ENCODE measurements around the gene IL1A. TPM values are rescaled to one million over a fixed set of nuclear protein-coding genes. Genes with fewer than 3 reads are reported as not detected.

Gene IL1A
- total RNA-seq, 4 donors from 2014 or later, result 0.40 TPM; not detected in 3

DNA sequence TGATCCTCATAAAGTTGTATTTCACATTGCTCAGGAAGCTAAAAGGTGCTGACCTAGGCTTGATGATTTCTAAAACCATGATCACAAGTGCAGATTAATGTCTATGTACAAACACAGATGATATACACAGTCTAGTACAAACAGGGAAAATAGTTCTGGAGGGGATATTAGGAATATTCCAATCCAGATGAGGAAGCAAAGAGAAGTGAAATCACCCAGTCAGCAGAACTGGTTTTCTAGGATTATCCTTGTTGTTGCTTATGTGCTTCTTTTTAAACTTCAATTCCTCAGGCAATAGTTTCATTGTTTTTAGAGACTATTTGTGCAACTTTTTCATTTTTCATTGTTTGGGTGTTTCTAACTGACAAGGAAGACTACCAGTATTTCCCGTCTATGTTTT, 4.7 kb downstream of the IL1A start:
- Histone ChIP-seq H3K27me3 (no peaks in the 10 kb centered on the region), H3K4me3 (replicated peaks in 1 of 3) (no peak overlapping the region), H3K9me3 (no peaks in the 10 kb centered on the region), H3K4me1 (no peaks in the 10 kb centered on the region), H3K36me3 (no peaks in the 10 kb centered on the region), H3K27ac (no peak overlapping the region)
- intact Hi-C loops (cut with DNase I), result no loop called here
- 85 to 92% methylated on average over 1 of the region's 1 CpG for WGBS, 2 donors
- no peak for DNase-seq
- TF ChIP-seq, protein P1, sequence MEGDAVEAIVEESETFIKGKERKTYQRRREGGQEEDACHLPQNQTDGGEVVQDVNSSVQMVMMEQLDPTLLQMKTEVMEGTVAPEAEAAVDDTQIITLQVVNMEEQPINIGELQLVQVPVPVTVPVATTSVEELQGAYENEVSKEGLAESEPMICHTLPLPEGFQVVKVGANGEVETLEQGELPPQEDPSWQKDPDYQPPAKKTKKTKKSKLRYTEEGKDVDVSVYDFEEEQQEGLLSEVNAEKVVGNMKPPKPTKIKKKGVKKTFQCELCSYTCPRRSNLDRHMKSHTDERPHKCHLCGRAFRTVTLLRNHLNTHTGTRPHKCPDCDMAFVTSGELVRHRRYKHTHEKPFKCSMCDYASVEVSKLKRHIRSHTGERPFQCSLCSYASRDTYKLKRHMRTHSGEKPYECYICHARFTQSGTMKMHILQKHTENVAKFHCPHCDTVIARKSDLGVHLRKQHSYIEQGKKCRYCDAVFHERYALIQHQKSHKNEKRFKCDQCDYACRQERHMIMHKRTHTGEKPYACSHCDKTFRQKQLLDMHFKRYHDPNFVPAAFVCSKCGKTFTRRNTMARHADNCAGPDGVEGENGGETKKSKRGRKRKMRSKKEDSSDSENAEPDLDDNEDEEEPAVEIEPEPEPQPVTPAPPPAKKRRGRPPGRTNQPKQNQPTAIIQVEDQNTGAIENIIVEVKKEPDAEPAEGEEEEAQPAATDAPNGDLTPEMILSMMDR (IDR thresholded peaks at IDR 0.05), result no peak
- no peak for TF ChIP-seq POLR2A (IDR thresholded peaks at IDR 0.05)

DNA sequence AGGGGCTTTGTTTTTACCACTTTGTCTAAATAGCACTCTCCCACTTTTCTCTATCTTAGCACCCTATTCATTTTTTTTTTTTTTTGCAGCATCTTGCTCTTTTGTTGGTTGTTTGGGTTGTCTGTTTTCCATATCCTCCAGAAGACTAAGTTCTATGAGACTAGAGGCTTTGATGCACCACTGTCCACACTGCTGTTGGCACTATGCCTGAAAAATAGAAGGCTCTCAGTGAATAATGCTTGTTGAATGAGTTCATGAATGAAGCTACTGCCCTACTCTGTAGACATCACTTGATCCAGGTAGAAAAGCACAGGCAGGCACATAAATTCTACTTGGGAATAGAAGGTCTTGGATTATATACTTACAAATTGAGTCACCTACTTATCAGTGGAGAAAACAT, 7.3 kb downstream of the IL1A start:
- DNase-seq, result no peak
- H3K36me3 ChIP-seq, result no peaks in the 10 kb centered on the region
- intact Hi-C loops (cut with DNase I), result no loop called here

DNA sequence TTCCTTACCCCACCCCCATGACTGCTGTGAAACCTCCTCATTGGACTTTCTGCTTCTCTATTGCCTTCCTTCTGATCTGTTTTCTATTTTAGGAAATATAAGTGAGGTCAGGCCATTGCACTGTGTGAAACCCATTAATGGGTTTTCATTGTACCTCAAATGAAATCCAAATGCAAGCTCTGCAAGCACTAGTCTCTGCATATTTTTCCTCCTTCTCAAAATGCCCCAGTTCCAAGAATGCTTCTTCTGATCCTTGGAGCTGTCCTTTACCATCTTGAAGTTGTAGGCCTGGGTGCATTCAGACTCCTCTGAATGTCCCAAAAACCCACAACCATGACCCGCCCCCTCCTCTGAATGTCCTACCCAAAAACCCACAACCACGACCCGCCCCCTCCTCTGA, 8.2 kb downstream of the IL1A start:
- H3K27ac ChIP-seq, result no peak overlapping the region
- intact Hi-C loops (cut with DNase I), result no loop called here

More for the DNA sequence above, 7.3 kb downstream of the IL1A start:
- Histone ChIP-seq H3K27me3 (no peaks in the 10 kb centered on the region), H3K9me3 (no peaks in the 10 kb centered on the region), H3K4me1 (no peaks in the 10 kb centered on the region), H3K4me3 (replicated peaks in 1 of 3) (no peak overlapping the region), H3K27ac (no peak overlapping the region)
- TF ChIP-seq, protein P1 (IDR thresholded peaks at IDR 0.05), result no peak
- TF ChIP-seq POLR2A (IDR thresholded peaks at IDR 0.05), result no peak

DNA sequence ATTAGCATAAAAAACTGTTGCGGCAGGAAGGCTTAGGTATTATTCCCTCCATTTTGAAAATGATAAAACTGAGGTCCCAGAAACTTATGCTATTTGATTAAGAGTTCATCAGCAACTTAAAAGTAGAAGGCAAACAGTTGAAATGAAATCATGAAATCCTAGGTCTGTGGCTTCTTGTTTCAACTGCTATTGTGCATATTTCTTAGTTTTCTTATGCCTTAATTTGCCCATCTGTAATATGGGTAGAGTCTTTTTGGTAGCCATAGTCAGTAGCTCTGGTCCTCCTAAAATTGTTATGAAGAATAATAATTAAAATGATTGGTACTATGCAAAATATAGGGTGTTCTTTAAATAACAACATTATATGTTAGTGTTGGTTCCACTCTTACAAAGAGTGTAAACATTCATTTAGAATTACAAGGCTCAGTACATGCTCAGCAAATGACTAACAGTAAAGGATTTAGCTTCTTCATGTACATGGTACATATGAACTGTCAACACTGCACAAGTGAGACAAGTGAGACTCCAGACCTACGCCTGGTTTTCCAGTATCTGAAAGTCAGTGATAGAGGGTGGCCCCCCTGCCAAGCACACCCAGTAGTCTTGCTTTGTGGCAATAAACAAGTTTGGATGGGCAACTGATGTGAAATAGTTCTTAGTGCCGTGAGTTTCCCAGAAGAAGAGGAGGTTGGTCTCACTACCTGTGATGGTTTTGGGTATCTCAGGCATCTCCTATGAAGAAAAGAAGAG, 9.6 kb downstream of the IL1A start:
- WGBS, 2 donors, result 96 to 100% methylated on average over 3 of the region's 3 CpGs
- no peak for DNase-seq
- Histone ChIP-seq H3K9me3 (no peaks in the 10 kb centered on the region), H3K4me3 (replicated peaks in 1 of 3) (no peak overlapping the region), H3K4me1 (no peaks in the 10 kb centered on the region), H3K36me3 (no peaks in the 10 kb centered on the region), H3K27ac (no peak overlapping the region), H3K27me3 (no peaks in the 10 kb centered on the region)
- TF ChIP-seq, protein P1 (IDR thresholded peaks at IDR 0.05), result no peak
- no peak for TF ChIP-seq POLR2A (IDR thresholded peaks at IDR 0.05)
- intact Hi-C loops (cut with DNase I), result no loop called here

More for the DNA sequence above, 8.2 kb downstream of the IL1A start:
- no peak for DNase-seq
- no peak overlapping the region for H3K4me3 ChIP-seq (replicated peaks in 1 of 3)
- H3K27me3 ChIP-seq, result no peaks in the 10 kb centered on the region
- no peaks in the 10 kb centered on the region for H3K9me3 ChIP-seq
- 97 to 100% methylated on average over 2 to 3 of the region's 3 CpGs for WGBS, 2 donors
- H3K4me1 ChIP-seq, result no peaks in the 10 kb centered on the region
- H3K36me3 ChIP-seq, result no peaks in the 10 kb centered on the region
- no peak for TF ChIP-seq POLR2A (IDR thresholded peaks at IDR 0.05)
- TF ChIP-seq, protein P1 (IDR thresholded peaks at IDR 0.05), result no peak

DNA sequence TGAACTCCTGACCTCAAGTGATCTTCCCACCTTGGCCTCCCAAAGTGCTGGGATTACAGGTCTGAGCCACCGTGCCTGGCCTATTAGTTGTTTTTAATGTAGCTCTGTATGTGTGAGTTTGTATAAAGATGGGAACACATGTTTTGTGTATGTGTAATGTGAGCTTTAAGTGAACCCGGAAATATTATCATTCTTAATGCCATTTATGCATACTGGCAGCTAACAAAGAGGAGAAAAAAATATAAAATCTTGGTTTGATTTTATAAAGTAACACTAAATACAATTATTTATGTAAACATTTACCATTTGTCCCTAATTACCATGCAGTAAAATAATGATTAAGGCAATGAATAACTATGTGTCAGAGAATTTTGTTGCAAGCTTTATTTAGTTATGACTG, 10.7 kb downstream of the IL1A start:
- Histone ChIP-seq H3K36me3 (no peaks in the 10 kb centered on the region), H3K27ac (no peak overlapping the region), H3K4me3 (replicated peaks in 1 of 3) (no peak overlapping the region), H3K9me3 (no peaks in the 10 kb centered on the region), H3K27me3 (no peaks in the 10 kb centered on the region), H3K4me1 (no peaks in the 10 kb centered on the region)
- intact Hi-C loops (cut with DNase I), result no loop called here
- no peak for TF ChIP-seq POLR2A (IDR thresholded peaks at IDR 0.05)
- TF ChIP-seq, protein P1 (IDR thresholded peaks at IDR 0.05), result no peak
- DNase-seq, result no peak
- WGBS, 2 donors, result 86% methylated on average over 2 of the region's 2 CpGs
